GM12878 (cell line): ENCODE results near the gene CACNA2D1. TPM values are rescaled to one million over a fixed set of nuclear protein-coding genes. Genes with fewer than 3 reads are reported as not detected.

Source experiments
- ATAC-seq: fragments of 200-7000 bp; cut with Tn5 transposase; 3 replicates; pipeline ENCODE4 v1.9.1; 2020; ENCODE audit warnings: mild to moderate bottlenecking, moderate library complexity
- BruUV-seq: library from RNA; stranded (reverse); fragments of 400-500 nt; replicated peaks from 2 replicates; lab custom pipeline; 2021; lab: Mats Ljungman, UMichigan
- CTCF ChIA-PET: fragments of 300-600 bp; sonication (Branson Sonifier 250); formaldehyde crosslinking; extraction: SDS; loops from one replicate; lab custom pipeline; 2021; ENCODE audit warnings: inconsistent platforms; lab: Yijun Ruan, JAX
- POLR2A ChIA-PET: fragments of 350-600 bp; formaldehyde crosslinking; extraction: SDS; loops from one replicate; lab custom pipeline; 2021; ENCODE audit warnings: inconsistent platforms; lab: Charles Lee
- RAD21 ChIA-PET: fragments of 300-600 bp; sonication (Branson Sonifier 250); formaldehyde crosslinking; loops from one replicate; lab custom pipeline; 2023; ENCODE audit warnings: antibody characterized with exemption; ENCODE audit not compliant: unreplicated experiment; lab: Charles Lee
- SMC1A ChIA-PET: fragments of 300-600 bp; sonication (Branson Sonifier 250); formaldehyde crosslinking; loops from one replicate; lab custom pipeline; 2023; ENCODE audit not compliant: unreplicated experiment, uncharacterized antibody; lab: Charles Lee
- DNase-seq: peaks from one replicate; pipeline ENCODE4 v3.0.0-alpha.2; 2011; ENCODE audit warnings: low read depth, low spot score
- FAIRE-seq: peaks from 3 replicates; lab custom pipeline; 2011; peaks lifted over from hg19 to GRCh38; lab: Jason Lieb, UNC
- H2AFZ ChIP-seq: 2 replicates; pipeline ENCODE4 v1.6.0; 2011; ENCODE audit warnings: low read depth, low read length, control low read depth; ENCODE audit not compliant: control insufficient read depth
- H3K27ac ChIP-seq: 2 replicates; pipeline ENCODE4 v1.5.1; 2011; ENCODE audit warnings: control low read depth; ENCODE audit not compliant: control insufficient read depth, insufficient read depth
- H3K27me3 ChIP-seq, 2 experiments: replicated peaks in 1 of 2; 2 replicates each; pipeline versions ENCODE4 v1.6.0 to v1.6.1; 2011; ENCODE audit warnings: low read length in 1 of 2; ENCODE audit not compliant: control insufficient read depth in 2 of 2, insufficient read depth in 2 of 2
- H3K36me3 ChIP-seq, 2 experiments: 2 replicates each; pipeline ENCODE4 v1.5.1; 2011; ENCODE audit warnings: low read length in 1 of 2; ENCODE audit not compliant: control insufficient read depth in 2 of 2, insufficient read depth in 2 of 2
- H3K4me1 ChIP-seq: 2 replicates; pipeline ENCODE4 v1.6.1; 2011; ENCODE audit warnings: mild to moderate bottlenecking, low read length, moderate library complexity, mixed read lengths; ENCODE audit not compliant: control insufficient read depth, insufficient read depth
- H3K4me2 ChIP-seq: 2 replicates; pipeline ENCODE4 v1.6.0; 2011; ENCODE audit warnings: control low read depth; ENCODE audit not compliant: control insufficient read depth, insufficient read depth
- H3K4me3 ChIP-seq: fragments of 200-600 bp; sonication (generic); 2 replicates; pipeline ENCODE4 v1.5.1; 2016
- H3K79me2 ChIP-seq: 2 replicates; pipeline ENCODE4 v1.6.0; 2011; ENCODE audit warnings: low read length; ENCODE audit not compliant: control insufficient read depth, insufficient read depth
- H3K9ac ChIP-seq: 2 replicates; pipeline ENCODE4 v1.8.0; 2011; ENCODE audit warnings: low read length, control low read depth, mixed read lengths; ENCODE audit not compliant: control insufficient read depth, insufficient read depth
- H3K9me3 ChIP-seq: replicated peaks from 3 replicates; pipeline ENCODE4 v1.5.1; 2011; ENCODE audit warnings: mild to moderate bottlenecking, low read length; ENCODE audit not compliant: control insufficient read depth, insufficient read depth
- H4K20me1 ChIP-seq: 2 replicates; pipeline ENCODE4 v1.6.0; 2011; ENCODE audit not compliant: control insufficient read depth, insufficient read depth
- NKRF ChIP-seq: fragments of 450-650 bp; conservative IDR thresholded peaks from 2 replicates; pipeline ENCODE4 v1.6.1; 2017; ENCODE audit warnings: mild to moderate bottlenecking, moderate library complexity
- PBX3 ChIP-seq: IDR thresholded peaks from 2 replicates; pipeline ENCODE4 v1.6.1; 2011; ENCODE audit warnings: mild to moderate bottlenecking, low read depth, low read length, moderate library complexity; ENCODE audit not compliant: insufficient replicate concordance
- PKNOX1 ChIP-seq: fragments of 450-650 bp; IDR thresholded peaks from 2 replicates; pipeline ENCODE4 v1.6.1; 2016; ENCODE audit warnings: mild to moderate bottlenecking
- SKIL ChIP-seq: fragments of 450-650 bp; IDR thresholded peaks from 2 replicates; pipeline ENCODE4 v1.6.1; 2017; ENCODE audit warnings: mild to moderate bottlenecking, low read depth, inconsistent platforms; ENCODE audit not compliant: poor library complexity, severe bottlenecking
- USF2 ChIP-seq: IDR thresholded peaks from 2 replicates; pipeline ENCODE4 v1.6.1; 2011; ENCODE audit warnings: low read depth, low read length, improper control_type of control experiment, borderline replicate concordance
- WGBS: methylation state at CpG from one replicate; pipeline ENCODE4 v1.1.6; 2016; ENCODE audit warnings: low lambda C conversion rate; ENCODE audit not compliant: insufficient replicate concordance, insufficient coverage; ENCODE audit errors: missing lambda C conversion rate; 5-methylcytosine and 5-hydroxymethylcytosine counted together
- in situ Hi-C: fragments of 300-500 bp; cut with MboI; formaldehyde crosslinking; loops from 9 replicates; pipeline ENCODE4 v1.14.3; 2018; ENCODE audit warnings: mixed read lengths
- intact Hi-C: fragments of 100-400 bp; cut with micrococcal nuclease; formaldehyde crosslinking; loops from one replicate; pipeline ENCODE4 v1.14.2; 2022; ENCODE audit not compliant: unreplicated experiment
- polyA plus RNA-seq, 11 experiments: library from polyadenylated mRNA; depleted of rRNA in 4 of 11; unstranded in 6 of 11; stranded (reverse) in 5 of 11; fragments of >200 nt; fragmentation: Nextera tagmentation in 4 of 11; fragmentation: Illumina TruSeq in 1 of 11; extraction: Ambion mirVana in 4 of 11; extraction: Trizol in 1 of 11; gene quantifications; 1 replicate in 1 of 11; 2 replicates in 10 of 11; pipeline versions ENCODE4 v1.2.1 to v1.2.3, GENCODE V29; 2011 to 2016; ENCODE audit warnings: inconsistent platforms in 2 of 11, missing spikeins in 2 of 11, low read depth in 1 of 11
- total RNA-seq, 4 experiments: library from RNA; depleted of rRNA in 3 of 4; stranded (reverse); fragments of >200 nt in 3 of 4; fragmentation: Illumina TruSeq in 1 of 4; extraction: Trizol in 1 of 4; gene quantifications; 2 replicates each; pipeline versions ENCODE4 v1.2.1 to v1.2.3, GENCODE V29; 2013 to 2021

The CACNA2D1 gene
- total and polyA plus RNA-seq, 10 of the 15 experiments (the other 5 are each of a cell fraction or from before 2014, with no cell fraction given) = 0.14 to 14.8 (median 0.97) TPM

GRCh38 chr7:82129091-82129490, 314.5 kb downstream of the CACNA2D1 start (continued):
- no peak for TF ChIP-seq NKRF

GRCh38 chr7:82128546-82128945, 315.0 kb downstream of the CACNA2D1 start:
- ChIA-PET RAD21 (no interaction called here), SMC1A (interaction anchor here (0.8 to 1.0 kb wide), 2 partner anchors 11 to 20 kb away, joined by 3 read pairs; no protein-coding TSS in a partner anchor), CTCF (interaction anchor here (1.0 to 1.4 kb wide), 2 partner anchors 12 to 83 kb away, joined by 4 to 5 read pairs; no protein-coding TSS in a partner anchor), POLR2A (interaction anchor here (1.2 kb wide), 1 partner anchor 20 kb away, joined by 3 read pairs; no protein-coding TSS in a partner anchor)
- FAIRE-seq = no peak
- no peak overlapping the region for H3K4me3 ChIP-seq
- intact Hi-C loops (no loop called here), in situ Hi-C loops (no loop called here)
- TF ChIP-seq PKNOX1 (no peak), USF2 (no peak), SKIL (no peak), PBX3 (no peak)
- H3K9me3 ChIP-seq = no peaks in the 10 kb centered on the region; the same call in 2 of the 3 replicates
- no peak overlapping the region for H3K4me2 ChIP-seq
- no peak for DNase-seq
- ATAC-seq = no peak
- no peaks in the 10 kb centered on the region for H3K79me2 ChIP-seq
- no peaks in the 10 kb centered on the region for H3K4me1 ChIP-seq
- BruUV-seq = no TSS peak
- H3K36me3 ChIP-seq = no peaks in the 10 kb centered on the region
- 2% methylated on average over 3 of the region's 3 CpGs for WGBS
- H2AFZ ChIP-seq = no peak overlapping the region
- H4K20me1 ChIP-seq = no peaks in the 10 kb centered on the region
- no peak overlapping the region for H3K9ac ChIP-seq
- H3K27me3 ChIP-seq = no peaks in the 10 kb centered on the region
- H3K27ac ChIP-seq = no peak overlapping the region
